Activated T-helper 17 cell treated with anti-CD3 and anti-CD28 coated beads, Interleukin-2, amount 50 U/mL, for 72 hours (primary cell): ENCODE measurements around the gene C17orf113. TPM values are rescaled to one million over a fixed set of nuclear protein-coding genes. Genes with fewer than 3 reads are reported as not detected.
"Not testable (repeated sequence)": the region's sequence is repeated elsewhere in the genome, so short reads cannot be mapped to it uniquely, and the experiment has no call there.

ENCODE experiments used
- ATAC-seq: fragments of 150-1000 bp; cut with Tn5 transposase; replicated peaks from 2 replicates; pipeline ENCODE4 v1.10.0; 2021; ENCODE audit warnings: mild to moderate bottlenecking, moderate library complexity
- H3K27ac Mint-ChIP-seq: one replicate; pipeline ENCODE4 v1.8.0; 2022; ENCODE audit warnings: mixed read lengths
- H3K27me3 Mint-ChIP-seq: one replicate; pipeline ENCODE4 v1.8.0; 2022; ENCODE audit warnings: mixed read lengths
- H3K36me3 Mint-ChIP-seq: one replicate; pipeline ENCODE4 v1.8.0; 2022; ENCODE audit warnings: low read depth, mild to moderate bottlenecking, mixed read lengths
- H3K4me1 Mint-ChIP-seq: one replicate; pipeline ENCODE4 v1.8.0; 2022; ENCODE audit warnings: mixed read lengths
- H3K4me3 Mint-ChIP-seq: one replicate; pipeline ENCODE4 v1.8.0; 2022; ENCODE audit warnings: mild to moderate bottlenecking, mixed read lengths
- H3K9me3 Mint-ChIP-seq: one replicate; pipeline ENCODE4 v1.8.0; 2022; ENCODE audit warnings: mixed read lengths
- total RNA-seq, 2 donors: library from RNA; stranded (reverse); gene quantifications; one replicate each; pipeline ENCODE4 v1.2.3, GENCODE V29; 2022

The C17orf113 gene
- total RNA-seq, 2 donors from 2014 or later, result 0.06 to 0.32 TPM

DNA sequence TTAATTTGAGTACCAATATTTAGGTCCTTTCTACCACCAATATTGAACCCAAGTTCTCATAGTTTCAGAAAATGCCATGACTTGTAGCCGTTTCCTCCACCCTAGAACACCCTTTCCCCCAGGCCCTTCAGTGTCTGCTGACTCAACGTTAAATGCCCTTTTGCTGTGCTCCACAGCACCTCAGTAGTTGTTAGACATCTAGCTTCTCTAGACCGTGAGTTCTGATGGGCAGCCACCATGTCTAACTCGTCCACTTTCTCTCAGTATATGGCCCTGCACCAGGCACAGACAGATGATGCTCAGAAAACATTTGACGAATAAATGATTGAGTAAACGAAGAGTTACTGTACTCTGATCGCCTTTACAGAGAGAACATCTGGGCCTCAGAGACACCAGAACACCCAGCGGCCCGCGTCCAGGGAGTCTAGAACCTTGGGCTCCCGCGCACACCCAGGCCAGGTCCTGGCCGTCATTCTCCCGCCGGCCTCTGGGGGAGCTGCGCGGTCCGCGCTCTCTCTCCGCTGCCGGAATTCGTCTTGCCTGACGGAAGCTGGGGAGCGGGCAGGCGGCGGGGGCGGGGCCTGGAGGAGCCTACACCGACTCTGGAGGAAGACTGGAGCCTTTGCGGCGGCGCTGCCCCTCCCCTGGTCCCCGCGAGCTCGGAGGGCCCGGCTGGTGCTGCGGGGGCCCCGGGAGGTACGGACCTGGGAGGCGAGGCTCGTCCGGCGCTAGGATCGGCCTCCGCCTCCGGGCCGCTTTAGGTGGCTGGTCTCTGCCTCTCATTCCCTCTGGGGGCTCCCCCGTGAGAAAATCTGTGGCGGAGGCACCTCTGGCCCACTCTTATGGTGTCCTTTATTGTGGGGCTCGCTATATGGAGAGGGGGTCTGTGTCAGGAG, 30.6 kb downstream of the C17orf113 start, which contains the start of gene NKIRAS2:
Gene NKIRAS2, plus strand, starts transcription at position 582 of the 896 bp plus-strand sequence. CDS start 1,488 bp downstream, outside the sequence.
- H3K36me3 Mint-ChIP-seq, result peaks cover 50% of the 10 kb centered on the region
- H3K27me3 Mint-ChIP-seq, result no peaks in the 10 kb centered on the region
- H3K4me3 Mint-ChIP-seq, result peak within 1 kb of the TSS; percentile 94
- peak; percentile 85 for ATAC-seq
- peaks cover 36% of the 10 kb centered on the region for H3K4me1 Mint-ChIP-seq
- H3K27ac Mint-ChIP-seq, result peak within 1 kb of the TSS; percentile 95
- no peaks in the 10 kb centered on the region for H3K9me3 Mint-ChIP-seq

DNA sequence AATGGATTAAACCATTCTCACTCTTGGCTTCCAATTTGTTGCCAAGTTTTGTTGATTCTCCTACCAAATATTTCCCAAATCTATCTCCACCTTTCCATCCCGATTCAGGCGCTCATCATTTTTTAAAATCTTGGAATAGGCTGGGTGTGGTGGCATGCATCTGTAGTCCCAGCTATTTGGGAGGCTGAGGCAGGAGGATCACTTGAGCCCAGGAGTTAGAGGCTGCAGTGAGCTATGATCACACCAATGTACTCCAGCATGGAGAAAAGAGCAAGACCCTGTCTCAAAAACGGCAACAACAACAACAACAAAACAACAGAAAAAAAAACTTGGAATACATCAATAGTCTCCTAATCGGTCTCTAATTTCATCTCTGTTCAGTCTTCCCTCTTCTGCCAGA, 31.4 kb downstream of the C17orf113 start:
- Mint-ChIP-seq H3K4me3 (peak overlapping the region; percentile 94), H3K9me3 (no peaks in the 10 kb centered on the region), H3K36me3 (peaks cover 42% of the 10 kb centered on the region), H3K4me1 (peaks cover 34% of the 10 kb centered on the region), H3K27ac (no peak overlapping the region), H3K27me3 (no peaks in the 10 kb centered on the region)
- no peak for ATAC-seq

- Mint-ChIP-seq H3K27ac (peak overlapping the region; percentile 97), H3K27me3 (no peaks in the 10 kb centered on the region), H3K4me3 (peak overlapping the region; percentile 94), H3K4me1 (peaks cover 36% of the 10 kb centered on the region), H3K9me3 (no peaks in the 10 kb centered on the region), H3K36me3 (peaks cover 48% of the 10 kb centered on the region)
- ATAC-seq, result no peak
Measured at GRCh38 chr17:42018339-42018738, 32.1 kb downstream of the C17orf113 start.

GRCh38 chr17:42017866-42018200, 32.6 kb downstream of the C17orf113 start:
- Mint-ChIP-seq H3K27ac (peak overlapping the region; percentile 97), H3K27me3 (no peaks in the 10 kb centered on the region), H3K9me3 (no peaks in the 10 kb centered on the region), H3K36me3 (peaks cover 52% of the 10 kb centered on the region), H3K4me1 (peaks cover 39% of the 10 kb centered on the region), H3K4me3 (peak overlapping the region; percentile 94)
- ATAC-seq, result peak; percentile 13

DNA sequence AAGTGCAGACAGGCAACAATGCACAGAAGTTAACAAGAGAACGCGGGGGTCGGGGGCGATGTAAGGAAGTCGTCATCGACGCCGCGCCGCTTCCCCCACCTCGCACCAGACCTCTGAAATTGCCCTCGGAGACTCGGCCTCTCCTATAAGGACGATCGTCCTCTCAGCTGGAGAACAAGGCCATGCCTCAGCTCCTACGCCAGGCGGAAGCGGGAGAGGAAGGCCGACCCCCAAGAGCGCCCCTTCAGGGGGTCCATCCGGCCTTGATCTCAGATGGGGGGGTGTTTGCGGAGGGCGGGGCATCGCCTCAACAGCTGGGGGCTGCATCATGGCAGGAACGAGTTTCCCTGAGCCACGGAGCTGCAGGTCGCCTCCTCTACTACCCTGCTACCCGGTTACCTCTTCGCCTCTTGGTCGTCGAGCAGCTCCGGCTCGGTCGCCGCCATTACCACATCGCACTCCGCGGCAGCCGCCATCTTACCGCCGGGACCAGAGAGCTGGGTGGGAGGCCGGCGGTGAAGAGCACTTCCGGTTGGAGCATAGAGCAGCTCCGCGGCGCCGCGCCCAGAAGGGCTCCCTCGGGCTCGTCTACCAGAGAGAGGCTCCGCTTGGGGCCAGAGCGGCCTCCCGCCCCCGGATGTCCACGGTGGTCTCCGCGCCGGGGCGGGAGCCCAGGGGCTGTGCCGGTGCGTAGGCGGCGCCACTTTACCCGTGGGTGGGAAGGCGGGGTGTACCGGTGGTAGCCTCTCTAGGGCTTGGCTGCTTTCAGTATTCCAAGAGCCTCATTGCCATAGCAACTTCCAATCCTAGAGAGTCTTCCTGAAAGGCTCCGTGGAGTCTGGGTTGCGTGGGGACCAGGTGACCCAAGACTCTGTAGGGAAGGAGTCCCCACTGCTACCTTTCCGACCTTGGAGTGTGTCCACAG, 33.2 kb downstream of the C17orf113 start, which contains the start of gene DNAJC7:
Gene DNAJC7, minus strand, starts transcription at position 499 of the 925 bp plus-strand sequence. Its CDS starts 23 bp downstream, at position 476.
- H3K4me3 Mint-ChIP-seq, result peak within 1 kb of the TSS; percentile 94
- H3K36me3 Mint-ChIP-seq, result peaks cover 50% of the 10 kb centered on the region
- H3K4me1 Mint-ChIP-seq, result peaks cover 37% of the 10 kb centered on the region
- ATAC-seq, result peak; percentile 88
- no peaks in the 10 kb centered on the region for H3K9me3 Mint-ChIP-seq
- H3K27ac Mint-ChIP-seq, result peak within 1 kb of the TSS; percentile 97
- no peaks in the 10 kb centered on the region for H3K27me3 Mint-ChIP-seq

- H3K27me3 Mint-ChIP-seq, result no peaks in the 10 kb centered on the region
- peak overlapping the region; percentile 94 for H3K4me3 Mint-ChIP-seq
- no peaks in the 10 kb centered on the region for H3K9me3 Mint-ChIP-seq
- H3K27ac Mint-ChIP-seq, result peak overlapping the region; percentile 97
- ATAC-seq, result no peak
- peaks cover 39% of the 10 kb centered on the region for H3K4me1 Mint-ChIP-seq
- H3K36me3 Mint-ChIP-seq, result peaks cover 45% of the 10 kb centered on the region
Measured at GRCh38 chr17:42016411-42016831, 34.0 kb downstream of the C17orf113 start.

- Mint-ChIP-seq H3K36me3 (peaks cover 53% of the 10 kb centered on the region), H3K27ac (peak overlapping the region; percentile 61), H3K4me1 (peaks cover 34% of the 10 kb centered on the region)
- H3K4me3 Mint-ChIP-seq, ATAC-seq, H3K27me3 Mint-ChIP-seq, H3K9me3 Mint-ChIP-seq: not testable (repeated sequence)
Measured at GRCh38 chr17:42013740-42014139, 36.7 kb downstream of the C17orf113 start.

DNA sequence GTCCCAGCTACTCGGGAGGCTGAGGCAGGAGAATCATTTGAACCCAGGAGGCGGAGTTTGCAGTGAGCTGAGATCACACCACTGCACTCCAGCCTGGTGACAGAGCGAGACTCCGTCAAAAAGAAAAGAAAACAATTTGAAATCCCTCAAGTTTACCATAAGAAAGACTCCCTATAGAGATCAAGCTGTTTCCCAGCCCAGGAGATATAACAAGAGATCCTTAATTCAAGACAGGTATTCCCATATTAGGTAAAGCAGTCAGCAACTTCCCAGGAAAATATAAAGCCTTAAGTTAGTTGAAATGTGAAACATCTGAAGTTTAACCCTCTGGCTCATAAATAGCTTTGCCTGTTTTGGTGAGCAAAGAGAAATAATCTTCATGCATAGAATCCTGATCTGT, 38.0 kb downstream of the C17orf113 start:
- Mint-ChIP-seq H3K4me1 (peaks cover 24% of the 10 kb centered on the region), H3K36me3 (peaks cover 53% of the 10 kb centered on the region)
- ATAC-seq, result not testable (repeated sequence)

DNA sequence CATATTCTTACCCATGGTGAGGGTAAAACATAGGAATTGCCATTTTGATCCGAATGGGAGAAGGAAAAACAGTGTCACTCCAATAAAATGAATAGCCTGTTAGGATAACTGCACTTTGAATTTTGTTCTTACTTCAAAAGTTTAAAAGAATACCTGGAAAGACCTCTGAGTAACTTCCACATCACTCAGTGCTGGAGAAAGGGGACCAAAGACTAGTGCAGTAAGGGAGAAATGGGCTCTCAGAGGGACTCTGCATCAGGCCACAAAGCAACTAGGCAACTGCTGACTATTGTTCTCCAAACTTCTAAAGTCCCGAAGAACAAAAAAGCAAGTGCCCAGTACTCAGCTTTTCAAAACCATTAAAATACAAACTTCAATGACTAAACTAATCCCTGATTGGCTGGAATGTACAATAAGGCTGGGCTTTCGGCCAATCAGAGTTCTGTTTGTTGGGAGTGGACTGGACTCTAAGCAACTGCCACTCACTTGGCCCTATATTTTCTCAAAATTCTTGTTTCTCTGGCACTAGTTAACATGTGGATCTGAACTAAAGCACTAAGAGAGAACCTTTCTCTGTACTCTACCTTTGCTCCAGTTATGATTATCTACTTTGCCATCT, 39.4 kb downstream of the C17orf113 start:
- Mint-ChIP-seq H3K36me3 (peaks cover 47% of the 10 kb centered on the region), H3K27ac (peak overlapping the region; percentile 71), H3K27me3 (no peaks in the 10 kb centered on the region), H3K9me3 (no peaks in the 10 kb centered on the region), H3K4me1 (peaks cover 22% of the 10 kb centered on the region), H3K4me3 (no peak overlapping the region)
- ATAC-seq, result no peak

More for the DNA sequence above, 38.0 kb downstream of the C17orf113 start:
- not testable (repeated sequence) for H3K9me3 Mint-ChIP-seq, H3K27me3 Mint-ChIP-seq, H3K4me3 Mint-ChIP-seq
- H3K27ac Mint-ChIP-seq, result peak overlapping the region; percentile 16

DNA sequence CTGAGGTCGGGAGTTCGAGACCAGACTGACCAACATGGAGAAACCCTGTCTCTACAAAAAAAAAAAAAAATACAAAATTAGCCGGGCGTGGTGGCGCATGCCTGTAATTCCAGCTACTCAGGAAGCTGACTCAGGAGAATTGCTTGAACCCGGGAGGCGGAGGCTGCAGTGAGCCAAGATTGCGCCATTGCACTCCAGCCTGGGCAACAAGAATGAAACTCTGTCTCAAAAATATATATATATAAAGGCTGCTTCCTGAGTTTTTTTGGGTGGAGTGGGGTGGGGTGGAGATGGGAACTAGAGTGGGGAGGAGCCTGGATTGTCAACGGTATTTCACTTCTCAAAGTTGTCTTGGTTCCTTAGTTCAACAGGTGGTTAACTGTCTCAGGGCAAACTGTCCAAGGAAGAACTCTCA, 40.1 kb downstream of the C17orf113 start:
- H3K9me3 Mint-ChIP-seq, H3K4me3 Mint-ChIP-seq, ATAC-seq, H3K27me3 Mint-ChIP-seq: not testable (repeated sequence)
- Mint-ChIP-seq H3K36me3 (peaks cover 44% of the 10 kb centered on the region), H3K27ac (peak overlapping the region; percentile 71), H3K4me1 (peaks cover 21% of the 10 kb centered on the region)

DNA sequence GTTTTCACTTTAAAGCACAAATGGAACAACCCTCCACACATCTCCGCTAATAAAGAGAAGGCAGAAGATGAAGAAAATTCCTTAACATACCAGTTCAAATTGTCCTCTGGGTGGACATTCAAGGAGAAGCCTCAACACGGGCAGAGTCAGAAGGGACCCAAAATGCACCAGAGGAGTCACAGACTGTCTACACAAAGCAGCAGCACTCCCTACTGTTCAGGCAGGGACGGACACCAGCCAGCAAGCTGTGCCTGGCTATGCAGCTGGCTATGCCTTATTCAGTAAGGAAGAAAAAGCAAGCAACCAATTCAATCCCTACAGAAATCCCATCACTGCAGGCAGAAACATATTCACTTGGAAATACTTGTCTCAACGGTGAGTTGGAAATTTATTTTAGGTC, 41.2 kb downstream of the C17orf113 start:
- Mint-ChIP-seq H3K36me3 (peaks cover 43% of the 10 kb centered on the region), H3K4me3 (no peak overlapping the region), H3K27me3 (no peaks in the 10 kb centered on the region), H3K4me1 (peaks cover 25% of the 10 kb centered on the region), H3K9me3 (no peaks in the 10 kb centered on the region), H3K27ac (no peak overlapping the region)
- no peak for ATAC-seq

DNA sequence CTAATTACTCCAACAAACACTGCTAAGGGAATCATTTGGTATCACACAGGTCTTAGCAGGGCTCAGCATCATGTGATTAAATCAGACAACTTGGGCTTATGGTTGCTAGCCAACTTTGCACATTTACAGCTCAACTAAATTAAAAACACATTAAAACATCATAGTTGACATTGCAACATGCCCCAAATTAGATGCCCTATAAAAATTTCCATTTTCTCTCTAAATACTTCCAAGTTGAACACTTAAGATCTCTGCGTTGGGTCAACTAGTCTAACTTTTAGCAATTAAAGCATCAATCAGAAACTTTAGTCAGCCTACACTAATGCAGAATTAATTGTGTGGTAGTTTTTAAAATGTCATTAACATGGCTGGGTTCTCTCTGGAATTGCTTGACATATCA, 45.2 kb downstream of the C17orf113 start:
- H3K9me3 Mint-ChIP-seq, result no peaks in the 10 kb centered on the region
- peaks cover 64% of the 10 kb centered on the region for H3K36me3 Mint-ChIP-seq
- ATAC-seq, result no peak
- peaks cover 5% of the 10 kb centered on the region for H3K4me1 Mint-ChIP-seq
- no peak overlapping the region for H3K27ac Mint-ChIP-seq
- H3K27me3 Mint-ChIP-seq, result no peaks in the 10 kb centered on the region
- H3K4me3 Mint-ChIP-seq, result no peak overlapping the region

GRCh38 chr17:42002792-42003301, 47.6 kb downstream of the C17orf113 start:
- no peaks in the 10 kb centered on the region for H3K9me3 Mint-ChIP-seq
- H3K4me1 Mint-ChIP-seq, result peaks cover 5% of the 10 kb centered on the region
- peak overlapping the region; percentile 21 for H3K27ac Mint-ChIP-seq
- H3K36me3 Mint-ChIP-seq, result peaks cover 74% of the 10 kb centered on the region
- H3K27me3 Mint-ChIP-seq, result no peaks in the 10 kb centered on the region
- no peak overlapping the region for H3K4me3 Mint-ChIP-seq
- no peak for ATAC-seq
